GM18508 (cell line): ENCODE data around the gene EVL.

Experiments
- ATAC-seq: cut with Tn5 transposase; IDR thresholded peaks from one replicate; pipeline ENCODE4 v1.9.1; 2021; ENCODE audit warnings: moderate number of reproducible peaks; ENCODE audit not compliant: insufficient read depth, unreplicated experiment

The EVL gene

DNA sequence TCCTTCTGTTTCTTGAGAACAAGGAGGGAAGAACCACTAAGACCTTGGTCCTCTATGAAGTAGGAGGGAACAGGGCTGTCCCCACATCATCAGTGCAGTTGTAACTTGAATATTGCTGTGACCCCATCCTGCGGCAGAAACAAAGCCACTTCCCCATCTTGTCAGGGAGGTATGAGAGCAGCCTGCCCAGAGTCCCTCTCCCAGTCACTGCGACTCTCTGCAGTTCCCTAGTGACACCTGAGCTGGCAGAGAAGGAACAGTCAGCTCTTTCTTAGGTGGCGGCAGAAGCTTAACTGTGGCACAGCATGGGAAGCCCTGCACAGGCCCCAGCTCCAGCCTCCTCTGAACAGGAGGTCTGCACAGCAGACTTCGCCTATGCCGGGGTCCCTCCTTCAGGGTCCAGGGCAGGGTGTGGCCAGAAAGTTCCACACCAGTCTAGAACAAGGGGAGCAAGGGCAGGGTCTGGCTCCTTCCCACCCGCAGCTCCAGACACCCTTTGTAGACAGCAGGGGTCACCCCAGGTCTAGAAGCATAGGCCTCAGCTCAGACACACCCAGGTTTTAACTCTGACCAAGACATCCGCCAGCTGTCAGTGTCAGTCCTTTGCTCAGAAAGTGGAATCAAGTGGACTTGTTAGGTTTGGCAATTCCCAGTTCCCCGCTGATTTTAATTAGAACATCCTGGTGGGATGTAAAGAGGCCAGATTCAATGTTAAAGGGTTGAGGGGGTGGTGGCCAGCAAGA is 57.4 kb downstream of the EVL start:
- ATAC-seq: no peak

DNA sequence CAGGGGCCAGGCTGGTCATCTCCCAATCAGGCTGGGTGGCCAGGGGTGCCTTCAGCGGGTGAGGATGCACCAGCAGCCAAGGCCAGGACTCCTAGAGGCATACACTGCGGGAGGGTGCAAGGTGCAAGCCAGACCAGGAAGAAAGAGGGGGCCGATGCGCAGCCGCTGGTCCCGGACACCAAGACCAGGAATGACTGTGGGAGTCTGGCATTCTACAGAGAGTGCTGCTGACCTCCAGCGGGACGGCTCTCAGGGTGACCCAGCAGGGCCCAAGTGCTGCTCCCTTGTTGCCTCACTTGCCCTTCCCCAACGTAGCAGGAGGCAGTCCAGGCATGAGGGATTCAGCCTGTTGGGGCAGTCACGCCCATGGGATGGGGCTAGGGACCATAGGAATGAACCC is 58.4 kb downstream of the EVL start:
- ATAC-seq: no peak

DNA sequence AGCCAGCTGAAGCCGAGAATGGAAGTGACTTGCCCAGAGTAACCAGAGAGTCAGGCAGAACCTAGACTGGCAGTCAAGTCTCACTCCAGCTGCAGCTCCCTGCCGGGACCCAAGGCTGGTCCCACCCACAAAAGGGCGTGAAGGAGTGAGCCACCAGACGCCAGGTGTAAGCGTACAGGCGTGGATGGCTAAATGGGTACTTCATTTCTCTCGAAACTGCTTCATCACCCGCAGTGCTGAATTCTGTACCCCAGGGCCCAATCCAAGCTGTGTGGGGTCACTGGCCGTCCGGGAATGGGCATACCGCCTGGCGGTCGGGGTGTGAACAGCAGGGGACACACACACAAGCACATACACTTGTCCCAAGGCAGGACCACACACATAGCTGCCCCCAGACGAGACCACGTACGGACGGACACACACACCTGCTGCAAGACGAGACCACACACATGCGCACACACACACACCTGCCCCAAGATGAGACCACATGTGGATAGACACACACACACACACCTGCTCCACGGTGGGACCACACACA is 59.4 kb downstream of the EVL start:
- no peak for ATAC-seq

DNA sequence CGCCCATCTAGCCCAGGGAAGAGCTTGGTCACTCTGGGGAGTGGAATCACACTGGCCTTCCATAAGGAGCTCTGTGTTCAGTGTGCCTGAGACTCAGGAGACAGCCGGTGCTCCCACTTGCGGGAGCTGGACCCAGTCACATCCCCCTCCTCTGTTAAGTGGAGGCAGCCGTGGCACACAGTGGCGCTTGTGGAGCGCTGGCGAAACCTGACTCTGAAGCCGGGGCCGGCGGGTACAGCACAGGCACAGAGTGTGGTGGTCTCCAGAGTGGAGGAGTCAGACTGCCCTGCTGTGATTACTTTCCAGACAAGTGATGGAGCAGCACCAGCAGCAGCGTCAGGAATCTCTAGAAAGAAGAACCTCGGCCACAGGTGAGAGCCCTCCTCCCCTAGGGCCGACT is 61.2 kb downstream of the EVL start:
- no peak for ATAC-seq

DNA sequence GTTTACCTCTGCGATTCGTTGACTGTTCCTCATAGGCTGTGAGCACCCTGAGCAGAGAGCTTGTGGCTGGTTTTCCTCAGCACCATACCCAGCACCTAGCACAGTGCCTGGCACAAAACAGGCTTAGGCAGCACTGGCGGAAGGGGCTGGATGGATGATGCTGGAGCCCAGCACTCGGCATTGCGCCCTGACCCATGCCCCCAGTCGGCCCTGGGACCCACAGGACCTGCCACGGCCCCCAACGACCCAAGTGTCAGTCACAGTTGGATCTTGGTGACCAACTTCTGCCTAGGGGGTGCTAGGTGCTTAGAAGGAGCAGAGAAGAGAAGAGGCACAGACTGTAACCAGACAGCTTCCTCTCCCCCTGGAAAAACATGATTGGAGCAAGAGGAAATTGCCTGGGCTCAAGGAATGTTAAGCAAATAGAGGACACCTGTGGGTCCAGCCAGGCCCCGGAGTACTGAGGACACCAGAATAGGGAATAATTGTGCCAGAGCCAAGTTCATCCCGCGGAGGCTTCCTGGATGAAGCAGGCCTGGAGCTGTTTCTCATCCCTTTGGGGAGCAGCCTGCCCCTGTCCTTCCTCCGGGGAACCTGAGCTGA is 62.7 kb downstream of the EVL start:
- ATAC-seq: no peak

DNA sequence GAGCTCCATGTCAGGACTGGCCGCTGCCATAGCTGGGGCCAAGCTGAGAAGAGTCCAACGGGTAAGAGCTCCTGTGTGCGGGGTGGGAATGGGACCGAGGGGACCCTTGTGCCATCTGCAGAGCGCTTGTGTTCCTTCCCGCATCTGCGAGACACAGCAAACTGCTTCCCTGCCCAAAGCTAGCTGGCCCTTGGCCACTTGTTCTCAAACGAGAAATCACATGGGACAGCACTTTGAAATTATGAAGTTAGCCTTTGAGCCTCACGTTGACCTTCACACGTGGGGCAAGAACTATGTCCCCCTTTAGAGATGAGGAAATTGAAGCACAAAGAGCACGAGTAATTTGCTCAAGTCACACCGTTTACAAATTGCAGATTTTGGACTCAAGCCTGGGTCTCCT is 63.5 kb downstream of the EVL start:
- ATAC-seq: no peak

DNA sequence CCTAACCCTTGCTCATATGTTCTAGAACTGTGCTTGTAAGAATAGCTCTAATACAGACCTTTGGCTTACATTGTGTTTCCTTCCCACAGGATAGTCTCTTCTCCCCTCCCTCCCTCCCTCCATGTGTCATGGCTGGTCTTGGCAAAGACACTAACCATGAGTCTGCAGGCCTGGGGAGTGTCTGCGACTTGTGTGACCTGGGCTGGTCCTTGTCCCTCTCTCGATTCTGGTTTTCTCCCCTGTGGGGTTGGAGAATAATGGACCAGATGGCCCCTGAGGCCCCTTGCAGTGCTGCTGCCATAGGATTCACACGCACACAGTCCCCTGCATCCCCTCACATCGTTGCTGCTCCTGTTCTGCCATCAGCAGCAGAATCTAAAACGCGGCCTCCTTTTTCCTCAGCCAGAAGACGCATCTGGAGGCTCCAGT is 64.0 kb downstream of the EVL start:
- ATAC-seq: no peak

DNA sequence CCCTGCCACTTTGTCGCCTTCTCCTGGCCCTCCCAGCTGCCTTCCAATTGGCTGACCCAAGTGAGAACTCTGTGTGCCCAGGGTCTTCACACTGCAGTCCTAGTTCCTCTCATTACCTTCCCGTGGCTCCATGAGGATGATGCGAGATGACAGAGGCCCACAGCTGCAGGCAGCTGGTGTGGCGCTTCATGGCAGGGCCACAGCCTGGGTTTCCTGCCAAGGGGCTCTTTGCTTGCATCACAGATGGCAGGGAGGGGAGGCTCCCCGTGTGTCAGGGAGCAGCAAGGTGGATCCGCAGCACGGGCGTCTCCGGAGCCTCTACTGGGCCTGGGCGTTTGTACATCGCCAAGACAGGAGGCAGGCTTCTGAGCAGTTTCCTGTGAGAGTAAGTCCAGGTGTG is 65.3 kb downstream of the EVL start:
- no peak for ATAC-seq

DNA sequence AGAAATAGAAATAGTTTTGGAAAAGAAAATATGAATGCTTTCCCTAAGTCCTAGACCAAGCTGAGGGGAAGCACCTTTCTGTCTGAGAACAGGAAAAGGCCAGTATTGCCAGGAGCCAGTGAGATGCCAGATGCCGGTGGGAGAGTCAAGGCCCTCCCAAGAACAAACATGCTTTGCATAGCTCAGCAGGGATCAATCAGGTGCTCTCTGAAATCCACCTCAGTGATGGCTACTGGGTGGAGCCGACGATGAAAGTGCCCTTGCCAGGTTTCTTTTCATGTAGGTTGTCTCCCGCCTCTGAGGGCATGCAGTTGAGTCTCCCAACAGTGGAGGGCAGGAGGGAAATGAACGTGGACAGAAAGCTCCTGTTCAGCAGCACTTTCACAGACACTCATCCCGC is 66.0 kb downstream of the EVL start:
- ATAC-seq: no peak

DNA sequence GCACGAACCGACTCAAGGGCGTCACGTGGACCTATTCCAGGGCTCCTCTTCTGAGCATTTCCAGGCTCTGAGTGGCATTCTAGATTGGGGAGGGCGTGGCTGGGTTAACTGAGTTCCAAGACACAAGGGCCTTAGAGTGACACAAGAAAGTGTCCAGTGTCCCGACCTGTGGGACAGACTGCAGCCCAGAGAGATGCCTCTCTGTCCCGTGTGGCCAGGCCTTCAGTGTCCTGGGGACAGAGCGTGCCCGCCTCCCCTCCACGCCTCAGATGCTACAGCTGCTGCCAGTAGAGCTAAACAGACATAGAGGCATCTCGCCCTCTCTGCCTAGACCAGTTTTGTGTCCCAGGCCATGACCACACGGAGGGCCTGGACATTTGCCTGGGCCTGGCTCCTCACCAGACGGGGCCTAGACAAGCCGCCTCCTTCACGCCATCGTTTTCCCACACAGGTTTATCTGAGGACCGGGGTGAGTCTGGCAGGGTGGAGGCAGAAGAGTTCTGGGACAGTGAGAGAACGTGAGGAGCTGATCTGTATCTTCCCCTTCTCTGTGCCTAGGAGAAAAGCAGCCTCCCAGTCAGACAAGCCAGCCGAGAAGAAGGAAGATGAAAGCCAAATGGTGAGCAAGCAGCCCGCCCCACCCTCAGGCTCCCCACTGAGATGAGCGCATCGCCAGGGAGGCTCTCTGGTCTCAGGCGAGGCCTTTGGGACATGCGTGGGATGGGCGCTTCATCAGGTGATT is 67.1 kb downstream of the EVL start:
- ATAC-seq: no peak

DNA sequence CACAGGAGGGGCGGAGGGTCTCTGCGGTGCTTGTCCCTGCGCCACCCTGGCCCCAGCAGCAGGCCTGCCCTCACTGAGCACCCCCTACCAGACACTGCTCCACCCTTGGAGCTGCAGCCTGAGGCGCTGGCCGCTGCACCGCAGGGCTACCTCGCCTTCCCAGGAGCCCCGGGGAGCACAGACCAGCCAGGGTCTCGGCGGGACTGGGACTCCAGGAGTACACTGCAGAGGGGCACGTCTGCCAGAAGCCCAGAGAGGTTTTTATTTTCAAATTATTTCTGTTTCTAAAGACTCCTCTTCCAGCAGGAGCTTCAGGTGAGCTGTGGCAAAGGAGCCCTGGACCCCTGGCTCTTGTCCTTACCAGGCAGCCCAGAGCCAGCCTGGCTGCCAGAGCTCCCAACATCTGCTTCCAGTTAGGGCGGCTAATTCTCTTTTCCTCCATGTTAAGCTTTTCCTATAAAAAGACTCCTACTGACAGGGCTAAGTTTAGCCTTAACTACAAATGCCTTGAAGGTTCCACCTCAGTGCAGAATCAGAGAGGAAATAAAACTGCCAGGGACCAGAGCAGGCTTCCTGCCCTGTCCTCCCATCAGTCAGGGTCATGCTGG is 67.8 kb downstream of the EVL start:
- ATAC-seq: no peak

DNA sequence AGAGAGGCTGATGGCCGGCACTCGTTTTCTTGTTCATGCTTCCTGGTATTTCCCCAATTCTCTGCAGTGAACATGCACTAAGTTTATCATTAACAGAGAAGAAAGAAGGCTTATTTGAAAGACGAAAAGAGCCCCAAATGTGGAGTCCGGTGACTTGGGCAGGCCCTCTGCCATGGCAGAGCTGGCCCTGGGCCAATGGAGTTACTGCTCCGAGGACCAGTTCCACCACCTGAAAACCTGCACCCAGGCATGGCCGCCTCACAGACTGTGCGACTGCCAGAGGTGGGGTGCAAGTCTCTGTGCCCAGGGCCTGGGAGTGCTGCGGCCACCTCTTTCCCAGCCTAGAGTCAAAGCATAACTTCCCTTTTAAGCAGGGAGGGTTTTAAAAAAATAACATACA is 69.4 kb downstream of the EVL start:
- no peak for ATAC-seq

DNA sequence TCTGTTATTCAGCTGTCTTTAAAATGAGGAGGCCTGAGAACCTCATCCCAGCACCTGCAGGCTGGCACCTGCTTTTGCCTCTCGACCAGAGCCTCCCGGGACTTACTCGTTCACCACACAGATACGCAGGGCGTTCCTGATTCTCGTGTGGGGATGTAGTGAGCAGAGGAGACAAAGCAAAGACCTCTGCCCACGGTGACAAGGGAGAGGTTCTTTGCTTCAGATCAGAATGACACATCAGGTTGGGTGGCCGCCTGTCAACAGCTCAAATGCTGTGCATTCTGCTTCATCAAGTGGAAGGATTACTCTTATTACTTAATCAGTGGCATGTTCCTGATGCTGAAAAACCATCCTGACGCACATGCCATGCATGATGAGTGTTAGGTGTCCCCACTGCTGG is 69.9 kb downstream of the EVL start:
- no peak for ATAC-seq

DNA sequence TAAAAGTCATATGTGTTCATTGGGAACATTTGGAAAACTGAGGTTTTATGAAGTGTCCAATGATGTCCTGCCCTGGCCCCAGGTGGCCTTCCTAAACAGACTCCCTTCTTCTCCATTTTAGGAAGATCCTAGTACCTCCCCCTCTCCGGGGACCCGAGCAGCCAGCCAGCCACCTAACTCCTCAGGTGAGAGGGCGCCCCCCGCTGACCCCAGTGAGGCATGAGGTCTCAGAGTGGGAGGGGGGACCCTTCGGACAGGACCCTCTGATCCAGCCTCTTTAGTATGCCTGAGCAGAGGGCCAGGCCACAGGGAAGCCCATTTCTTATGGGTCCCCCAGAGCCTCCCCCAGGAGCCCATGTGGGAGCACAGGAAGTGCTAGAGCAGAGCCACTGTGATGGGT is 70.6 kb downstream of the EVL start:
- ATAC-seq: no peak

DNA sequence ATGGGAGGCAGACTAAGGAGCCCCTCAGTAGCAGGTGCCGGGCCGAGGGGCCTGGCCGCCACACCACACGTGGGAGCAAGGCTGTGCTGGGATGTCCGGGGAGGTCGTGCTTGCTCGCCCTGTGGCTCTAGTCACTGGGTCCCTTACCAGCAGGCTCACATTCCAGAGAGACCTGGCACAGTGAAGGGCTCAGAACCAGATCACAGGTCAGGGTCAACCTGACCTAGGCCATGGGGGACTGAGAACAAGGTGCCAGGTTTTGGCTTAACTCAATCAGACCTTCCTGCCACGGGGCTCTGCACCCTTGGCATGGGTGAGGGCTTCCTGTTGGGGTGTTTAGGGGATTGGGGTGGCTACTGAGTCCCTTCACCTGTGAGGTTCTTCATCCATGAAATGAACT is 72.0 kb downstream of the EVL start:
- ATAC-seq: no peak

DNA sequence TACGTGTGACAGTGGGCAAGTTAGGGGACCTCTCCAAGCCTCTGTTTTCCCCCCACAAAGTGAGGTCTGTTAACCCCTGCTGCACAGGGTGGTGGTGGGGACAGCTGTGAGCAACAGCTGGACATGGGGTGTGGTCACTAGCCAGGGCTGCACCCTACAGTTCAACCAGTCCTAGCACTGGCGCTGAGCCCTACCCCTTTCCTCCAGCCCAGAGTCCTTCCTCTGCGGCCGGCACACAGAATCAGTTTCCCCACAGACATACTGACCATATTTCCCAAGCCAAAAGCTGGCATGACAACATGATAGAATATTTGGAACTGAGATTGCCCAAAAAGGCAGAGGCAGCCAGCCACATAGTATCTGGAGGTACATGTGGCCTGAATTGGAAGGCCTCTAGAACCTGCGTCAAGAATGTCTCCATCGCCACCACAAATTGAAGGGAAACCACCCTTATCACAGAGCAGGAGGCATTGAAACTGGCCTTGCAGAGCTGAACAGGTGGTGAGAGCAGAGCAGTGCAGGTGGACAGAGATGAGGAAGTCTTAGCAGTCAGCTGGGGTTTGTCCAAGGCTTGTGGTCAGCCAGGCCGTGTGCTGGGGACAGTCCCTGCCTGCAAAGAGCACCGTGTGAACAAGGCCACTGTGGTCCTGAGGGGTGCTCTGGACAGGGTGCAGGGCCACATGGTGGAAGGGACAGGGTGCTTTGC is 73.0 kb downstream of the EVL start:
- ATAC-seq: no peak

DNA sequence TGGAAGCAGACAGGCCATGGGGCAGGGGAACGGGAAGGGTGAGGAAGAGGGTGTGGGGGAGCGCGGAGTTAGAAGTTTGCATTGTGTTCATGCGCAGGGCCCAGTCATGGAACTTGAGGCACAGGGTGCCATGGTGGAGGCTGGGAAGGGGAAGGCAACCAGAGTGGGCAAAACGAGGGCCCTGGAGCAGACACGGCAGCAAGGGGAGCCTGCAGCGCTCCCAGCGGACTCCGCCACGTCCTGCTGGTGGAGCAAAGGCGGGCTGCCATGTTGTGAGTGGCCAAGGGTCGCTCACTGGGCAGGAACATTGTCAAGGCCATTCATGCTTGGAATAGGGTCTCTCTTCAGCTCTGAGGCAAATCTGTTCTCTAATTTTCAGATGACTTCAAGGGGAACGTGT is 73.7 kb downstream of the EVL start:
- ATAC-seq: no peak

DNA sequence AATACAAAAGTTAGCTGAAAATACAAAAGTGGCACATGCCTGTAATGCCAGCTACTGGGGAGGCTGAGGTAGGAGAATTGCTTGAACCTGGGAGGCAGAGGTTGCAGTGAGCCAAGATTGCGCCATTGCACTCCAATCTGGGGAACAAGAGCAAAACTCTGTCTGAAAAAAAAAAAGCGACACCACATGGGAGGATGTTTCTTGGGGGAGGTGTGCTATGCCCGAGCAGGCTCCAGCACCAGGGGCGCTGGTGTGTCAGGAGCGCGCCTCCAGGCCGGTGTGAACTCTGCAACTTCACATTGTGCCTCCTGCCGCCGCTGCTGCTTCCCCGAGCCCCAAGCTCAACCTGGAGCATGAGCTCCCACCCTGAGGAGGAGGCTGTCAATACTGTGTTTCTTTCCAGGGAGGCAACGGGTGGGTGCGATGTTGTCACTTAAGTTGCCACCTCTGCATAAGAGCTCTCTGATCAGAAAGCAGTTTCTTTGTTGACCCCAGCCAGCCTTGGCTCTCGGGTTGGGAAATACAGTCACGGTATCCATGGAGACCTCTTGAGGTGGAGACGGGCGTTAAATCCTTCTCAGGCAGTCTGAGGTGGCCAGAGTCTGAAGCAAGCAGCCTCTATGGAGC is 75.3 kb downstream of the EVL start:
- no peak for ATAC-seq

DNA sequence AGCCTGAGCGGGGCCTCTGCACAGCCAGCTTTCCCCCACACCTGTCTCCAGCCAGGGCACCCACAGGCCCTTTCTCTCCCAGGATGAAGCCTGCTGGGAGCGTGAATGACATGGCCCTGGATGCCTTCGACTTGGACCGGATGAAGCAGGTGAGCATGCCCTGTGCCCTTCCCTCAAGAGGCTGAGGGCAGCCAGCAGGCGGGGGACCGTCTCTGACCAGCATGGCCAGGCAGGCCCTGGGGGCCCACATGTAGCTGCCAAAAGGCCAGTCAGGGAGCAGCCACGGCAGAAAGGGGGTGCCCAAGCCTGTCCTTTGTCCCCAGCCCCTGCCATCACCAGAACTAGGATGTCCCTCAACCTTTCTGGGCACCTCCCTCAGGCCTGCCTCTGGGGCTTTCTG is 75.9 kb downstream of the EVL start:
- ATAC-seq: no peak
